ENCODE data around the gene MXD4. TPM values are rescaled to one million over a fixed set of nuclear protein-coding genes. Genes with fewer than 3 reads are reported as not detected.
A peak's percentile ranks its signal among the peaks of the same experiment; 100 is the strongest.

The MXD4 gene
- 10 to 100 TPM; 20.4 to 29.4 (median 27.7) TPM for total RNA-seq

GRCh38 chr4:2261853-2262144, at the start of gene MXD4:
TSS of gene MXD4 (minus strand) at chr4:2262109. CDS start at chr4:2261980, 129 bp downstream.
- no peak for TF ChIP-seq POLR2A (IDR thresholded peaks at IDR 0.05)
- TF ChIP-seq, protein P1, sequence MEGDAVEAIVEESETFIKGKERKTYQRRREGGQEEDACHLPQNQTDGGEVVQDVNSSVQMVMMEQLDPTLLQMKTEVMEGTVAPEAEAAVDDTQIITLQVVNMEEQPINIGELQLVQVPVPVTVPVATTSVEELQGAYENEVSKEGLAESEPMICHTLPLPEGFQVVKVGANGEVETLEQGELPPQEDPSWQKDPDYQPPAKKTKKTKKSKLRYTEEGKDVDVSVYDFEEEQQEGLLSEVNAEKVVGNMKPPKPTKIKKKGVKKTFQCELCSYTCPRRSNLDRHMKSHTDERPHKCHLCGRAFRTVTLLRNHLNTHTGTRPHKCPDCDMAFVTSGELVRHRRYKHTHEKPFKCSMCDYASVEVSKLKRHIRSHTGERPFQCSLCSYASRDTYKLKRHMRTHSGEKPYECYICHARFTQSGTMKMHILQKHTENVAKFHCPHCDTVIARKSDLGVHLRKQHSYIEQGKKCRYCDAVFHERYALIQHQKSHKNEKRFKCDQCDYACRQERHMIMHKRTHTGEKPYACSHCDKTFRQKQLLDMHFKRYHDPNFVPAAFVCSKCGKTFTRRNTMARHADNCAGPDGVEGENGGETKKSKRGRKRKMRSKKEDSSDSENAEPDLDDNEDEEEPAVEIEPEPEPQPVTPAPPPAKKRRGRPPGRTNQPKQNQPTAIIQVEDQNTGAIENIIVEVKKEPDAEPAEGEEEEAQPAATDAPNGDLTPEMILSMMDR (IDR thresholded peaks at IDR 0.05 in 4 of 5, conservative IDR thresholded peaks at IDR 0.05 in 1 of 5), result no peak
- intact Hi-C loops (cut with DNase I; ENCODE audit: low total_unique reads), result loop anchor here (1.0 to 10.0 kb wide), 6 partner anchors 19 to 493 kb away; partner anchors contain the start of genes CFAP99, FAM193A, HAUS3 and NELFA
- no peak for DNase-seq

DNA sequence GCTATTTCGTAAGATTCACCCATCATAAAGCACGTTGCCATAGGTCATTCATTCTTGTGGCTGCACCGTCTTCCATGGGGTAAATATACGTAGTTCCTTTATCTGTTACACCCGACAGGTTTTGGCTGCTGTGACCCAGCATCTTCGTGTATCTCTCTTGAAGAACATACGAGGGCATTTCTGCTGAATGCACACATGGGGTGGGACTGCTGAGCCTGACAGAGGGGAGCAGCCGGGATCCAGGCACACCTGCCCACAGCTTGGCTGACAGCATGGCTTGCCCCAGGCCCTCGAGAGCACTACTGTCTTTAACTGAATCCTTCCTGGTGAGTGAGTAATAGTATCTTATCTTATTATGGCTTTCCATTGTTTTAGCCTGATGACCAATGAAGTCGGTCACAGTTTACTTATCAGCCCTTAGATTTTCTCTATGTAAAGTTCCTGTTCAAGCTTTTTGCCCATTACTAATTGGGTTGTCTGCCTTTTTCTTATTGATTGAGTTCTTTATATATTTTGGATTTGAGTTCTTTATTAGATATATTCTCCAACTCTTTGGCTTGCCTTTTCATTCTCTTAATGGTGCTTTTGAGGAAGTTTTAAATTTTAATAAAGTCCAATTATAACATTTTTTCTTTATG, 45.0 kb upstream of the MXD4 start:
- no peaks in the 10 kb centered on the region for H3K9me3 ChIP-seq

More at GRCh38 chr4:2261853-2262144, at the start of gene MXD4:
- H3K9me3 ChIP-seq, result no peaks in the 10 kb centered on the region
- ATAC-seq, result peak in 1 of 2 donors; percentile 6
- H3K27me3 ChIP-seq, result no peaks in the 10 kb centered on the region
- peak within 1 kb of the TSS; percentile 81 to 99 (median 96) for H3K4me3 ChIP-seq
- H3K27ac ChIP-seq, result peak within 1 kb of the TSS; percentile 93 to 99 (median 96)
- H3K36me3 ChIP-seq, result no peaks in the 10 kb centered on the region
- in situ Hi-C loops (cut with MboI; ENCODE audit: low sequenced_read_pairs in 4 of 4), result no loop called here
- peaks cover 59 to 80% of the 10 kb centered on the region in 2 donors for H3K4me1 ChIP-seq

DNA sequence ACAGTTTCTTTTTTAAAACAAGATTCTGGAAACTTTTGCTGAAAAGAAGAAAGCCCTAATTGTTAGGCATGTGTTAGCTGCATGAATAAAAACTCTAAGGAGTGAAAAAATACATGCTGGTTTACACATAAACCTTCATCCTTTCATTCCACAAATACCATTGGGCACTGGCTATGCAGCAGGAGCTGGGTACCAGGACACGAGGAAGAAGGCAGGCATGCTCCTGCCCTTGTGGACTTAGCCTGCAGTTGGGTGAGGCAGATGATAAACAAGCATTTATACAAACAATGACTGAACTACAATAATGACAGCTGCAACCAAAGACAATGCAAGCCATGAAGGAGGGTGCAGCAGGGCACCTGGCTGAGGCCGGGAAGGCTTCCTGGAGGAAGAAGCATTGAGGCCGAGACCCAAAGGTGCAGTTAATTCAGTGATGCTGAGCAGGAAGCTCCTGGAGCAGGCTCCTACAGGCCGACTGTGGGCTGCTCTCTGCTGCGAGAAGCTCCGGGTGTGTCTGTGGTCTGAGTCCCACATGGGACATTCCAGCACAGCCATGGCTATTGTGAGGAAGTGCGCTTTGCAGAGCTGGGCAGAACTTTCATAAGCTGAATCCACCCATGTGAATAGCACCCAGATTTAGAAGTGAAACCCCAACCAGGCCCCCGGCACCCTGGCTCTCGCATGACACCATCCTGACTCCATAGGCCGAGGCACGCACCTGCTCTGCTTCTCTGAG, 44.0 kb upstream of the MXD4 start:
- ATAC-seq (no peak), DNase-seq (no peak)
- Histone ChIP-seq H3K4me1 (no peaks in the 10 kb centered on the region), H3K27ac (no peak overlapping the region), H3K9me3 (no peaks in the 10 kb centered on the region), H3K27me3 (no peaks in the 10 kb centered on the region), H3K36me3 (no peaks in the 10 kb centered on the region), H3K4me3 (no peak overlapping the region)
- TF ChIP-seq, protein P1 (IDR thresholded peaks at IDR 0.05 in 4 of 5, conservative IDR thresholded peaks at IDR 0.05 in 1 of 5), result no peak
- no peak for TF ChIP-seq POLR2A (IDR thresholded peaks at IDR 0.05)
- intact Hi-C loops (cut with DNase I; ENCODE audit: low total_unique reads), result no loop called here
- in situ Hi-C loops (cut with MboI; ENCODE audit: low sequenced_read_pairs in 4 of 4), result no loop called here

More for the DNA sequence above, 45.0 kb upstream of the MXD4 start:
- no peaks in the 10 kb centered on the region for H3K36me3 ChIP-seq
- H3K4me3 ChIP-seq, result no peak overlapping the region
- intact Hi-C loops (cut with DNase I; ENCODE audit: low total_unique reads), result no loop called here
- in situ Hi-C loops (cut with MboI; ENCODE audit: low sequenced_read_pairs in 4 of 4), result no loop called here
- H3K4me1 ChIP-seq, result no peaks in the 10 kb centered on the region
- DNase-seq, result no peak
- no peak for TF ChIP-seq POLR2A (IDR thresholded peaks at IDR 0.05)
- TF ChIP-seq, protein P1 (IDR thresholded peaks at IDR 0.05 in 4 of 5, conservative IDR thresholded peaks at IDR 0.05 in 1 of 5), result no peak
- H3K27me3 ChIP-seq, result no peaks in the 10 kb centered on the region
- no peak overlapping the region for H3K27ac ChIP-seq
- no peak for ATAC-seq

DNA sequence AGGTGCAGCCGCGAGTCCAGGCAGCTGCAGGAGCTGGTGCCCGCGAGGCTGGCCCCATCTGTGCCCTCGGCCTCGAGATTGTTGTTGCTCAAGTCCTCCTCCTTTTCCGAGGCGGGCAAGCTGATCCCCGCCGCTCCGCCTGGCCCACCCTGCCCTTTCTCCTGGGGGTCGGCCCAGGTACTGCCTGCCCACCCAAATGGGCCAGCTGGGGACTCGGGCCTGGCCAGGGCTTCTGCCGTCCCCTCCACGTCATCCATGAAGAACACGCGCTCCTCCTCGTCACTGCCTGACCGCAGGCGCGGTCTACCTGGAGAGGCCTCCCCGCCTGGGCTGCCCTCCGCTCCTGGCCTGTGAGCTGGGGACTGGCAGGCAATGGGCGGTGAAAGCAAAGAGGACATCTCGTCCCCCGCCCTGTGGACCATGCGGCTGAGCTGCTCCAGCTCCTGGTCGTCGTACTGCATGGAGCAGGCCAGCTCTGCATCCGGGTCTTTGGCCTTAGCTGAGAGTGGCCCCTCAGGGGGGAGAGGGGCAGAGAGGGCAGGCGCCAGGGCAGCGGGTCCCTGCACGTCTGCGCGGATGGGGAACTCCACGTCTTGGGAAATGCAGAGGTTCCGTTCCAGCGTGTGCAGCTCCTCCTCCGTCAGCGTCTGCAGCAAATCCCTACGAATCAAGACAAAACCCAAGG, 43.1 kb upstream of the MXD4 start:
- no peaks in the 10 kb centered on the region for H3K4me1 ChIP-seq
- ATAC-seq, result no peak

More for the DNA sequence above, 43.1 kb upstream of the MXD4 start:
- in situ Hi-C loops (cut with MboI; ENCODE audit: low sequenced_read_pairs in 4 of 4), result no loop called here
- Histone ChIP-seq H3K27me3 (no peaks in the 10 kb centered on the region), H3K9me3 (no peaks in the 10 kb centered on the region), H3K4me3 (no peak overlapping the region), H3K27ac (no peak overlapping the region), H3K36me3 (no peaks in the 10 kb centered on the region)
- DNase-seq, result no peak
- TF ChIP-seq, protein P1 (IDR thresholded peaks at IDR 0.05 in 4 of 5, conservative IDR thresholded peaks at IDR 0.05 in 1 of 5), result no peak
- no peak for TF ChIP-seq POLR2A (IDR thresholded peaks at IDR 0.05)
- intact Hi-C loops (cut with DNase I; ENCODE audit: low total_unique reads), result no loop called here
